Stimulated activated naive CD4-positive, alpha-beta T cell treated with Interleukin-2 at 50 U/mL for 16 hours (primary cell): ENCODE measurements around the gene RPL7A.
"Not testable (repeated sequence)": the region's sequence is repeated elsewhere in the genome, so short reads cannot be mapped to it uniquely, and the experiment has no call there.

ENCODE experiments used
- DNase-seq: peaks from one replicate; lab custom pipeline; 2025; lab: John Stamatoyannopoulos, UW

Gene RPL7A

GRCh38 chr9:133389562-133389961 lies 41.5 kb downstream of the RPL7A start:
- no peak for DNase-seq

DNA sequence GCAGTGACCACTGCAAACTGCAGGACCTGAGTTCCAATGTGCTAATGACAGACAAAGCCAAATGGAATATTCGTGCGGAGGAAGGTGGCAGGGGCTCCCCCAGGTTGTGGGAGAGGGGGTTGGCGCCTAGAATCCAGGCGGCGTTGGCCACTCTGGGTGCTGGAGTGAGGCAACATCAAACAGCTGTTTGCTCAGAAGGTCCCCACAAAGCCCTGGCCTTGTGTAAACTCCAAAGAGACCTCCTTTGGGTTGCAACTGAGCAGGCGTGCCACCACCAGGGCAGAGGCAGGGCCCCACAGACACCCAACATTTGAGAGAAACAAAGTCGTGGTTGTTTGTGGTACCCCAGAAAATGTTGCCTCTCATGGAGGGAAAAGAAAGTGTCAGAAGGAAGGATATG lies 42.7 kb downstream of the RPL7A start:
- DNase-seq, result no peak

DNA sequence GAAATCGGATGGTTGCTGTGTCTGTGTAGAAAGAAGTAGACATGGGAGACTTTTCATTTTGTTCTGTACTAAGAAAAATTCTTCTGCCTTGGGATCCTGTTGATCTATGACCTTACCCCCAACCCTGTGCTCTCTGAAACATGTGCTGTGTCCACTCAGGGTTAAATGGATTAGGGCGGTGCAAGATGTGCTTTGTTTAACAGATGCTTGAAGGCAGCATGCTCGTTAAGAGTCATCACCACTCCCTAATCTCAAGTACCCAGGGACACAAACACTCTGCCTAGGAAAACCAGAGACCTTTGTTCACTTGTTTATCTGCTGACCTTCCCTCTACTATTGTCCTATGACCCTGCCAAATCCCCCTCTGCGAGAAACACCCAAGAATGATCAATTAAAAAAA lies 43.4 kb downstream of the RPL7A start:
- not testable (repeated sequence) for DNase-seq

DNA sequence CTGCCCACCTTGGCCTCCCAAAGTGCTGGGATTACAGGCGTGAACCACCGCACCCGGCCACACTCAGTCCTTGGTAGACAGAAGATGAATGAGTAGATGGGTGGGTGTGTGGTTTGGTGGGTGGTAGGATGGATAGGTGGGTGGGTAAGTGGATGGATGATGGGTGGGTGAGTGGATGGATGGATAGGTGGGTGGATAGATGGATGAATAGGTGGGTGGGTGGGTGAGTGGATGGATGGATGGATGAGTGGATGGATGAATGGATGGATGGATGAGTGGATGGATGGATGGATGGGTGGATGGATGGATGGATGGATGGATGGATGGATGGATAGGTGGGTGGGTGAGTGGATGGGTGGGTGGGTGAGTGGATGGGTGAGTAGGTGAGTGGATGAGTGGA lies 44.3 kb downstream of the RPL7A start:
- DNase-seq, result not testable (repeated sequence)

DNA sequence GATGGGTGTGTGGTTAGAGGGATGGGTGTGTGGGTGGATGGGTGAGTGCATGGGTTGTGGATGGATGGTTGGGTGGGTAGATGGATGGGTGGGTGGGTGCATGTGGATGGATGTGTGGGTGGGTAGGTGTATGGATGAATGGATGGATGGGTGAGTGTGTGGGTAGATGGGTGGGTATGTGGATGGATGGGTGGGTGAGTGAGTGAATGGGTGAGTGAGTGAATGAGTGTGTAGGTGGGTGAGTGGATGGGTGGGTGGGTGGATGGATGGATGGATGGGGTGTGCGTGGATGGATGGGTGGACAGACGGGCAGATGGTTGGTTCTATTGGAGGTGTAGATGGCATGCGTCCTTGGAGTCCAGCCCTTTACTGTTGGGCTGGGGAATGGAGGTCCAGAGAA lies 45.4 kb downstream of the RPL7A start:
- DNase-seq, result no peak

DNA sequence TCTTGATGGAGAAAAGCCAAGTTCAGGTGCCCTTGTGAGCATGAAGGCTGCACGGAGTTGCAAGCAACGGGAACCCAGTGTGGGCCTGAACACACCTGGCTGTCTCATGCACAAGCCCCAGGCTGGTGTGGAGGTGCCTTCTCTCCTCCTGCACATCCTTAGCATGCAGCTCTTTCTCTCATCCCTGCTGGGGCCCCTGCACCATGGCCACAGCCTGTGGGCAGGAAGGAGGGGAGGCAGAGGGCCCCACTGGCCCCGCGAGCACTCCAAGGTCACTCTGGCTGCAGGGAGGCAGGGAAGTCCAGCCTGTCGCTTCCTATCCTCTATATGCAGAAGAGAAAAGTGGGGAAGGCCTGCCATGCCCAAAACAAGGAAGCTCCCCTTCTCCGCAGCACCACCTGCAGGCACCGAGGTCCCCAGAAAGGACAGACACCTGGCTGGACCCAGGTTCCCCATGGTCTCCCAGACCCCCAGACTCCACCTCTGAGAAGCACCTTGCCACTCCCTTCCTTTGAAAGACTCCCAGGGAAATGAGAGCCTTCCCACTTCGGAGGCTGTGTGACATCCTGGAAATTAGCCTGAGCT lies 46.8 kb downstream of the RPL7A start:
- DNase-seq, result no peak

DNA sequence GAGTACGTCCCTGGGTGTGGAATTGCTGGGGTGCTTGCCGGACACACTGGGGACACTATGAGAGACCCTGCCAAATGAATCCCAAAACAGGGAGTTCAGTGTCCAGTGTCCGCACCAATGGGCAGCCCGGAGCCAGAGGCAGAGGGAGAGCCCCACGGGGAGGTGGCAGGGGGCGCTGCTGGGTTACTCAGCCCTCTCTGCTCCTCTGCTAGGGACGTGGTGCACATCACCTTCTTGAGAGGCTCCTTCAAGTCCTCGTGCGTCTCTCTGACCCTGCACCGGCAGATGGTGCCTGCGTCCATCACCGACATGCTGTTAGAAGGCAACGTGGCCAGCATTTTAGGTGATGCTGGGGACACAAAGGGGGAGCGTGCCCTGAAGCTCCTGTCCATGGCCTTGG lies 48.9 kb downstream of the RPL7A start:
- DNase-seq, result no peak

GRCh38 chr9:133397370-133397769 lies 49.4 kb downstream of the RPL7A start:
- no peak for DNase-seq

DNA sequence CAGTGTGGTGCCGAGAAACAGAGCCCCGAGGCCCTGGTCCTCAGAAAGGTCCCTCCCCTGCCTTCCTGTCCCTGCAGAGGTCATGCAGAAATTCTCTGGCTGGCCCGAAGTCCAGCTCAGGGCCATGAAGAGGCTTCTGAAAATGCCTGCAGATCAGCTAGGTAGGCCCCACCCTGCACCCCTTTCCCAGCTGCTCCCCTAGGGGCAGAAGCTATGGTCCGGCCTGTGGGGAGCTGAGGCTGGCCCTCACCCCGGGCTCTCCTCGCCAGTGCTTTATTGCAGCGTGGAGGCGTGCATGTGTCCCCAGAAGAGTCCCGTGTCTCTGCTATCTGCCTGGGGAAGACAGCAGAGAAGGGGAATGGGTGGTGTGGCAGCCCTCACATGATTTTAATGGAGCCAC lies 49.9 kb downstream of the RPL7A start:
- DNase-seq, result no peak

- DNase-seq, result no peak
Measured at GRCh38 chr9:133400292-133400691, 52.3 kb downstream of the RPL7A start.
